GM19438 (cell line): ENCODE results near the gene GPM6B.

ENCODE experiments used
- ATAC-seq: cut with Tn5 transposase; IDR thresholded peaks from one replicate; pipeline ENCODE4 v1.9.1; 2021; ENCODE audit warnings: low read depth; ENCODE audit not compliant: unreplicated experiment

The GPM6B gene

GRCh38 chrX:13825178-13825762 lies 8.4 kb upstream of the GPM6B start:
- no peak for ATAC-seq

- no peak for ATAC-seq
Observed at GRCh38 chrX:13824746-13825145, 7.9 kb upstream of the GPM6B start.

GRCh38 chrX:13821738-13822137 lies 4.8 kb upstream of the GPM6B start:
- ATAC-seq: no peak

- no peak for ATAC-seq
Observed at GRCh38 chrX:13816176-13816575, 717 bp downstream of the GPM6B start.

- ATAC-seq: no peak
Observed at GRCh38 chrX:13815664-13816063, 1.2 kb downstream of the GPM6B start.

- no peak for ATAC-seq
Observed at GRCh38 chrX:13808865-13809264, 8.0 kb downstream of the GPM6B start.

GRCh38 chrX:13808293-13808692 lies 8.6 kb downstream of the GPM6B start:
- no peak for ATAC-seq

- no peak for ATAC-seq
Observed at GRCh38 chrX:13805241-13805640, 11.7 kb downstream of the GPM6B start.

GRCh38 chrX:13803116-13803515 lies 13.8 kb downstream of the GPM6B start:
- ATAC-seq: no peak

GRCh38 chrX:13798184-13798583 lies 18.7 kb downstream of the GPM6B start:
- ATAC-seq: no peak

GRCh38 chrX:13797512-13797911 lies 19.4 kb downstream of the GPM6B start:
- no peak for ATAC-seq

- ATAC-seq: no peak
Observed at GRCh38 chrX:13794417-13794816, 22.5 kb downstream of the GPM6B start.

- no peak for ATAC-seq
Observed at GRCh38 chrX:13793897-13794296, 23.0 kb downstream of the GPM6B start.

- no peak for ATAC-seq
Observed at GRCh38 chrX:13791559-13791958, 25.3 kb downstream of the GPM6B start.

- no peak for ATAC-seq
Observed at GRCh38 chrX:13791145-13791544, 25.7 kb downstream of the GPM6B start.

- no peak for ATAC-seq
Observed at GRCh38 chrX:13790206-13791131, 26.4 kb downstream of the GPM6B start.

GRCh38 chrX:13786048-13786447 lies 30.8 kb downstream of the GPM6B start:
- ATAC-seq: no peak

GRCh38 chrX:13780868-13781427 lies 35.9 kb downstream of the GPM6B start:
- ATAC-seq: no peak

- ATAC-seq: no peak
Observed at GRCh38 chrX:13778916-13779315, 38.0 kb downstream of the GPM6B start.

- no peak for ATAC-seq
Observed at GRCh38 chrX:13776387-13776786, 40.5 kb downstream of the GPM6B start.

- ATAC-seq: no peak
Observed at GRCh38 chrX:13775837-13776236, 41.1 kb downstream of the GPM6B start.

- ATAC-seq: no peak
Observed at GRCh38 chrX:13774696-13775095, 42.2 kb downstream of the GPM6B start.
